ENCODE data around the gene NME4. TPM values are rescaled to one million over a fixed set of nuclear protein-coding genes. Genes with fewer than 3 reads are reported as not detected.
A peak's percentile ranks its signal among the peaks of the same experiment; 100 is the strongest.
"Not testable (repeated sequence)": the region's sequence is repeated elsewhere in the genome, so short reads cannot be mapped to it uniquely, and the experiment has no call there.

NME4 gene
- total and polyA plus RNA-seq, 8 donors = 72.3 to 199 (median 158) TPM

DNA sequence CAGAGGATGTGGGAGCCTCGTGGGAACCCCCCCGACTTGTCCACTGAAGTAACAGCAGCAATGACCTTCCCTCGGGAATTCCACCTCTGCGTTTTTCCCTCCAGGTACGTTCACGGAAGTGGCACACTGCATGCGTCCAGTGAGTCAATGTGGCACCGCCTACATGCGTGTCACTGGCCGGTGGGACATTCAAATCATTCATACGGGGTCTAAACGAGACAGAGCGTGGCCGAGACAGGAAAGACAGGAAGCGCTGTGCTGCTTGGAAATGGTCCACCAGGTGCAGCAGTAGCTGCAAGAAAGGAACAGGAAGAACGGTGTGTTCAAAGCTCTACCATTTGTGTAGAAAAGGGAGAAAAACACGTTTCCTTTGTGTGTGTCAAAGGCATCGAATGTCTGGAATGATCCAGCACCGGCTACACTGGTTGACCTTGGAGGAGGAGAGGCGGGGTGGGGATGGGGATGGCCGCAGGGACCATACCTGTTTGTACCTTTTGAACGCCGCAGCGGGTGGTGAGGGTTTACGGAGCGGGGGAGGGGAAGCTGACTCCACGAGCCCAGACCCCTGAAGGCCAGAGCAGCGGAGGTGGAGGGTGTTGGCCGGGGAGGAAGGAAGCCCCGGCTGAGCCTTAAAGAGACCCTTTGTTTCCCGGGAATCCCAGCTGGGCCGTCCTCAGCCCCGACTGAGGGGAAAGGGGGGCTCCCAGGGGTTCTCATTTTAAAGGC, 13.5 kb upstream of the NME4 start:
- H3K27me3 ChIP-seq = no peaks in the 10 kb centered on the region
- DNase-seq (peak in 2 of 4 donors; percentile 56 to 81), ATAC-seq (peak; percentile 24)
- H3K4me3 ChIP-seq = peak overlapping the region; percentile 77 to 86
- intact Hi-C loops (cut with DNase I) = no loop called here
- no peaks in the 10 kb centered on the region for H3K9me3 ChIP-seq
- H3K4me1 ChIP-seq = peaks cover 18 to 46% of the 10 kb centered on the region in 2 donors
- TF ChIP-seq, protein P1, sequence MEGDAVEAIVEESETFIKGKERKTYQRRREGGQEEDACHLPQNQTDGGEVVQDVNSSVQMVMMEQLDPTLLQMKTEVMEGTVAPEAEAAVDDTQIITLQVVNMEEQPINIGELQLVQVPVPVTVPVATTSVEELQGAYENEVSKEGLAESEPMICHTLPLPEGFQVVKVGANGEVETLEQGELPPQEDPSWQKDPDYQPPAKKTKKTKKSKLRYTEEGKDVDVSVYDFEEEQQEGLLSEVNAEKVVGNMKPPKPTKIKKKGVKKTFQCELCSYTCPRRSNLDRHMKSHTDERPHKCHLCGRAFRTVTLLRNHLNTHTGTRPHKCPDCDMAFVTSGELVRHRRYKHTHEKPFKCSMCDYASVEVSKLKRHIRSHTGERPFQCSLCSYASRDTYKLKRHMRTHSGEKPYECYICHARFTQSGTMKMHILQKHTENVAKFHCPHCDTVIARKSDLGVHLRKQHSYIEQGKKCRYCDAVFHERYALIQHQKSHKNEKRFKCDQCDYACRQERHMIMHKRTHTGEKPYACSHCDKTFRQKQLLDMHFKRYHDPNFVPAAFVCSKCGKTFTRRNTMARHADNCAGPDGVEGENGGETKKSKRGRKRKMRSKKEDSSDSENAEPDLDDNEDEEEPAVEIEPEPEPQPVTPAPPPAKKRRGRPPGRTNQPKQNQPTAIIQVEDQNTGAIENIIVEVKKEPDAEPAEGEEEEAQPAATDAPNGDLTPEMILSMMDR (IDR thresholded peaks at IDR 0.05) = no peak
- H3K27ac ChIP-seq = peak overlapping the region; percentile 13 to 77
- H3K36me3 ChIP-seq = no peaks in the 10 kb centered on the region

DNA sequence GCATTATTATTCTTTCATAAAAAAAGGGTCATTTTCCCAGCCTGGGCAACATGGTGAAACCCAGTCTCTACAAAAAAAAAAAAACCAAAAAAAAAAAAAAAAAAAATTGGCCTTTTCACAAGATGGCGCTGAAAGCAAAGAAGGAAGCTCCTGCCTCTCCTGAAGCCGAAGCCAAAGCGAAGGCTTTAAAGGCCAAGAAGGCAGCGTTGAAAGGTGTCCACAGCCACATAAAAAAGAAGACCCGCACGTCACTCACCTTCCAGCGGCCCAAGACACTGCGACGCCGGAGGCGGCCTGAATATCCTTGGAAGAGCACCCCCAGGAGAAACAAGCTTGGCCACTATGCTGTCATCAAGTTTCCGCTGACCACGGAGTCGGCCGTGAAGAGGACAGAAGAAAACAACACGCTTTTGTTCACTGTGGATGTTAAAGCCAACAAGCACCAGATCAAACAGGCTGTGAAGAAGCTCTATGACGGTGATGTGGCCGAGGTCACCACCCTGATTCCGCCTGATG, 10.3 kb upstream of the NME4 start:
- ATAC-seq (no peak), DNase-seq (no peak)
- TF ChIP-seq, protein P1 (IDR thresholded peaks at IDR 0.05) = no peak
- Histone ChIP-seq H3K4me3 (no peak overlapping the region), H3K9me3 (no peaks in the 10 kb centered on the region), H3K27ac (no peak overlapping the region), H3K4me1 (peaks cover 0 to 21% of the 10 kb centered on the region in 2 donors), H3K27me3 (no peaks in the 10 kb centered on the region), H3K36me3 (no peaks in the 10 kb centered on the region)
- intact Hi-C loops (cut with DNase I) = no loop called here

DNA sequence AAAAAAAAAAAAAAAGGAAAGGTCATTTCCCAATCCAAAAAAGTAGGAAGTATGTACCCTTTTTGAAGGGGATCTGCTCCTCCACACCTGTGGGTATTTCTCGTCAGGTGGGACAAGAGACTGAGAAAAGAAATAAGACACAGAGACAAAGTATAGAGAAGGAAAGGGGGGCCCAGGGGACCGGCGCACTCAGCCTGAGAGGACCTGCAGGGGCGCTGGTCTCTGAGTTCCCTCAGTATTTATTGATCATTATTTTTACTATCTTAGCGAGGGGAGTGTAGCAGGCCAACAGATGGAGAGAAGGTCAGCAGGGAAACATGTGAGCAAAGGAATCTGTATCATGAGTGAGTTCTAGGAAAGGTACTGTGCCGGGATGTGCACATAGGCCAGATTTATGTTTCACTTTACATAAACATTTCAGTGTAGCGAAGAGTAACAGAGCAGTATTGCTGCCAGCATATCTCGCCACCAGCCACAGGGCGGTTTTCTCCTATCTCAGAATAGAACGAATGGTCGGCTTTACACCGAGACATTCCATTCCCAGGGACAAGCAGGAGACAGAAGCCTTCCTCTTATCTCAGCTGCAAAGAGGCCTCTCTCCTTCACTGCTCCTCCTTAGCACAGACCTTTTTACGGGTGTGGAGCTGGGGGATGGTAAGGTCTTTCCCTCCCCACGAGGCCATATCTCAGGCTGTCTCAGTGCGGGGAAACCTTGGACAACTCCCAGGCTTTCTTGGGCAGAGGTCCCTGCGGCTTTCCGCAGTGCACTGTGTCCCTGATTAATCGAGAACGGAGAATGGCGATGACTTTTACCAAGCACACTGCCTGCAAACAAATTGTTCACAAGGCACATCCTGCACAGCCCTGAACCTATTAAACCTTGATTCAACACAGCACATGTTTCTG, 9.0 kb upstream of the NME4 start:
- intact Hi-C loops (cut with DNase I); DNase-seq: not testable (repeated sequence)

DNA sequence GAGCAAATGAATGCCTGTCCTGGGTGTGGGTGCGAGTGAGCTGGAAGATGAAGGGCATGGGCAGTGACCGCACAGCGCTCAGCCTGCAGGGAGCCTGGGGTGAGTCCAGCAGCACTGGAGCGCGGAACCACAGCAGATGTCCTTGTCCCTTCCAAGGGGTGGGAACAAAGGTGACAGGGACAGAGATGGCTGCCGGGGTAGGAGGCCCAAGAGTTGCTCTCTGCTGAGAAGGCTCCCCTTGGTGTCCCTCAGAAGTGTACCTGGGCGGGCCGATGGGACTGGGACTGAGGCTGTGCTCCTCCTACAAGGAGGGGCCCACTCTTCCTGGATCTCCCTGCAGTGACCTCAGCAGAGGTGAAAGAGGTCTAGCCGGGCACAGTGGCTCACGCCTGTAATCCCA, 7.6 kb upstream of the NME4 start:
- TF ChIP-seq, protein P1 (IDR thresholded peaks at IDR 0.05) = no peak
- DNase-seq = no peak
- no peaks in the 10 kb centered on the region for H3K27me3 ChIP-seq
- no peak overlapping the region for H3K4me3 ChIP-seq
- no peaks in the 10 kb centered on the region for H3K9me3 ChIP-seq
- H3K4me1 ChIP-seq = peaks cover 0 to 8% of the 10 kb centered on the region in 2 donors
- no peak for ATAC-seq
- H3K27ac ChIP-seq = no peak overlapping the region
- intact Hi-C loops (cut with DNase I) = no loop called here
- no peaks in the 10 kb centered on the region for H3K36me3 ChIP-seq

More for the DNA sequence above, 9.0 kb upstream of the NME4 start:
- H3K36me3 ChIP-seq, H3K9me3 ChIP-seq, H3K27me3 ChIP-seq, ATAC-seq, H3K27ac ChIP-seq, H3K4me3 ChIP-seq: not testable (repeated sequence)
- H3K4me1 ChIP-seq = peaks cover 0 to 21% of the 10 kb centered on the region in 2 donors

DNA sequence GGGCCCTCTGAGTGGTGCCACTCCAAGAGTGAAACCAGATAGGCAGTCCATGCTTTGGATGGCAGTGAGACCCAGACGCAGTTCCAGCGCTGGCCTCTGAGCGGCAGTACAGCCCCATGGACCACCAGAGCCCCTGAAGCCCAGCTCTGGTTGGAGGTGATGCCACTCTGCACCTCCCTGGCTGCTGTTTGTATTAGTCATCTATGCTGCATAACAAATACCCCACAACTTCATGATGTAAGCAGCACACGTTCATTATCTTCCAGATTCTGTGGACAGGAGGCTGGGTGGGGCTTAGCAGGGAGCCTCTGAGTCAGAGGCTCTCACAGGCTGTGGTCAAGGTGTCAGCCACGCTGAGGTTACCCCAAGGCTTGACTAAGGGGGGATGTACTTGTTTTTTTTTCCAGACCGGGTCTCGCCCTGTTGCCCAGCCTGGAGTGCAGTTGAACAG, 5.1 kb upstream of the NME4 start:
- Histone ChIP-seq H3K4me1 (peaks cover 0 to 16% of the 10 kb centered on the region in 2 donors), H3K36me3 (no peaks in the 10 kb centered on the region), H3K27me3 (no peaks in the 10 kb centered on the region), H3K27ac (no peak overlapping the region), H3K9me3 (no peaks in the 10 kb centered on the region), H3K4me3 (no peak overlapping the region)
- DNase-seq (peak in 1 of 4 donors; percentile 84), ATAC-seq (peak; percentile 81)
- intact Hi-C loops (cut with DNase I) = no loop called here
- TF ChIP-seq, protein P1 (IDR thresholded peaks at IDR 0.05) = peak; percentile 30 to 74
